GM21381 (cell line): ENCODE data around the gene MSN.
"Not testable (repeated sequence)": the region's sequence is repeated elsewhere in the genome, so short reads cannot be mapped to it uniquely, and the experiment has no call there.

Source experiments
- ATAC-seq: cut with Tn5 transposase; IDR thresholded peaks from one replicate; pipeline ENCODE4 v1.9.1; 2021; ENCODE audit warnings: mild to moderate bottlenecking, moderate library complexity; ENCODE audit not compliant: unreplicated experiment

The MSN gene

DNA sequence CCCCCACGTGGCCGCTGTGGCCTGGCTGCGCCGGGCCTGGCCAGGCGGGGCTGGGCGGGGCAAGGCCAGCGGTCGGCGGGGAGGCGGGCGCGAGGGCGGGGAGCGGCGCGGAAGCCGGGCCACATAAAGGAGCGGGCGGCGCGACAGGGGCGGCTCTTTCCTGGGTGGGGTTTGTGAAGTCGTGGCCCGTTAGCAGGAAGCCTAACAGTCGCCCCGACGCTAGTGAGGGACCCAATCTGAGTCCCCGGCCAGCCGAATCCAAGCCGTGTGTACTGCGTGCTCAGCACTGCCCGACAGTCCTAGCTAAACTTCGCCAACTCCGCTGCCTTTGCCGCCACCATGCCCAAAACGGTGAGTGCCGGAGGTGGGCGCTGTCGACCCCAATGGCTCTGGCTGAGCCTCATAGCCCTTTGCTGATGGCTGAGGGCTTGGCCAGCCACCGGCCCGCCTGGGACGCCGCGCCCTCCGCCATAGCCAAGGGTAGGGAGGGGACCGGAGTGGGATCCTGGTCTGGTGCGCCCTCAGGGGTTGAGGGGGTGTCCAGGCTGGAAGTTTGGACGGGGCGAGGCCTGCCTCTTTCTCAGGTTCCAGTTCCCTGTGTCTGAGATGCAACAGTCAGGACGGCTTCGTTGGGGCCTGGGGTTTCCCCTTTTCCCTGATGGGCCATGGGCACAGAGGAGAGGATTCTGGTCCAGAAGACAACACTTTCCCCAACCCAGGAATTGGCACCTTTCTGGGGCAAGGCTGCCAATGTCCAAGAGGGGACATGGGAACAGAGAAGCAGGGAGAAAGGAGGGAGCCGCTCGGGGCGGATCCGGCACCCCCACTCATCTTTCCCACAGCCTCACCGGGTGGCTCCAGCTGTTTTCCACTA, at the start of gene MSN:
Gene MSN (plus strand): TSS at position 152 of the 874 bp plus-strand sequence. CDS start 188 bp downstream, at position 340.
- peak; percentile 75 for ATAC-seq

DNA sequence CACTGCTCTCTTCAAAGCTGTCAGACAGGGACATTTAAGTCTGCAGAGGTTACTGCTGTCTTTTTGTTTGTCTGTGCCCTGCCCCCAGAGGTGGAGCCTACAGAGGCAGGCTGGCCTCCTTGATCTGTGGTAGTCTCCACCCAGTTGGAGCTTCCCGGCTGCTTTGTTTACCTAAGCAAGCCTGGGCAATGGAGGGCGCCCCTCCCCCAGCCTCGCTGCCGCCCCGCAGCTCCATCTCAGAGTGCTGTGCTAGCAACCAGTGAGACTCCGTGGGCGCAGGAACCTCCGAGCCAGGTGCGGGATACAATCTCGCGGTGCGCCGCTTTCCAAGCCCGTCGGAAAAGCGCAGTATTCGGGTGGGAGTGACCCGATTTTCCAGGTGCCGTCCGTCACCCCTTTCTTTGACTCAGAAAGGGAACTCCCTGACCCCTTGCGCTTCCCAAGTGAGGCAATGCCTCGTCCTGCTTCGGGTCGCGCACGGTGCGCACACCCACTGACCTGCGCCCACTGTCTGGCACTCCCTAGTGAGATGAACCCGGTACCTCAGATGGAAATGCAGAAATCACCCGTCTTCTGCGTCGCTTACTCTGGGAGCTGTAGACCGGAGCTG, 47.3 kb upstream of the MSN start:
- not testable (repeated sequence) for ATAC-seq

DNA sequence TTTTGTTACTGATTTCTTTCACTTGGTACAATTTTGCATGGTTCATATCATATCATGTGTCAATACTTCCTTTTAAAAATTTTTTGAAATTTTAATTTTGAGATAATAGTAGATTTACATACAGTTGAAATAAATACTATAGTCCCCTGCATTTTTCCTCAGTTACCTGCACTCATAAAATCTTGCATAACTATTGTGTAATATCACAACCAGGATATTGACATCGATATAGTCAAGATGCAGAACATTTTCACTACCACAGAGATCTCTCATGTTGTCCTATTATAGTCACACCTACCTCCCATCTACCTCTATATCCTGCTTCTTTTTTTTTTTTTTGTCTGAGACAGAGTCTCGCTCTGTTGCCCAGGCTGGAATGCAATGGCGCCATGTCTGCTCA, 36.7 kb upstream of the MSN start:
- no peak for ATAC-seq

DNA sequence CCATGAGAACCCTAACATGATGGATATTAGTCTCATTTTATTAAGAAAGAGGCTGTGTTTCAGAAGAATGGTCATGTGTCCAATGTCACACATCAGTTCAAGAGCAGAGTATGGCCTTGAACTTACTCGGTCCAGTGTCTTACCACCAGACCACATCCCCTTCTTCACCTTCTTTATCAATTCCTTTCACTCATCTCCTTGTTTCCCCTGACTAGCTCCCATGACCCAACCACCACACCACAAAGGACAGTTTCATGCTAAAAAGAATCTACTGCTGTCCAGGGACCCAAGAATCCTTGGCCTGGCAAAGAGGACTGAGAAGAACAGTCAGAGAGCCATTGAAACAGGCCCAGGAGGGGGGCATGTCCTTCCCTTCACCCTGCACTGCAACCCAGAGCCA, 33.6 kb upstream of the MSN start:
- no peak for ATAC-seq

DNA sequence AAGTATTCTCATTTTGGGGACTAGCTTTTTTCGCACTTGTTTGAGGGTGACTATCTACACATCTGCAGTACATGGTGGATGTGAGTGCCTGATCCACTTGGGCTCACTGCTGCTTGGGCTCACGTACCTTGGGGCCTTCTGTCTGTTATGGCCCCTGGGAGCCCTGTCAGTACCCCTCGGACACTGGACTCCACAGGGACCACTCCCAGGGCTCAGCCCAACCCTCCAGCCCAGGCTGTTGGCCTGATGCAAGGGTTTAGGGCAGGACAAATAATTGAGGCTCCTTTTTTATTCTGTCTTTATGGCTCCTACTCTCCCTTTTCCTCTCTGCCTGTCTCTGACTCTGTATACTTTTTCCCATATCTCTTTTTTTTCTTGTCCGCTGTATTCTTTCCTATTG, 32.7 kb upstream of the MSN start:
- ATAC-seq = no peak

DNA sequence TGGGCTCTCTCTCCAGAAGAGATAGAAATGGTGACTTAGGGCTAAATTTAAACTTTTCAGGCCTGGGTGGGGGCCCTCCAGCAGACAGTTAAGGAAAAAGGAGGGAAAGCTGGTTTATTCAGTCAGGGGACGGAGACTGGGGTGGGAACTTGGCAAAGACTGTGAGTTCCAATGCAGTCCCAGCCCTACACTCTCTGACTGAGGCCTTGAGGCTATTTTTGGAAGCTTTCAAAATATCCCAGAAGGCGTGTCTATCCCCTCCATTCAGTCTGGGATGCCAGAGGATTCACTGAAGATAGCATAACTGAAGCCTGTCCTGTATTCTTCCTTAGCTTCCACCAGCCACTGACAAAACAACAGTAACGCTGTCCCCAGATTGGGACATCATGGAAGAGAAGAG, 32.1 kb upstream of the MSN start:
- no peak for ATAC-seq

DNA sequence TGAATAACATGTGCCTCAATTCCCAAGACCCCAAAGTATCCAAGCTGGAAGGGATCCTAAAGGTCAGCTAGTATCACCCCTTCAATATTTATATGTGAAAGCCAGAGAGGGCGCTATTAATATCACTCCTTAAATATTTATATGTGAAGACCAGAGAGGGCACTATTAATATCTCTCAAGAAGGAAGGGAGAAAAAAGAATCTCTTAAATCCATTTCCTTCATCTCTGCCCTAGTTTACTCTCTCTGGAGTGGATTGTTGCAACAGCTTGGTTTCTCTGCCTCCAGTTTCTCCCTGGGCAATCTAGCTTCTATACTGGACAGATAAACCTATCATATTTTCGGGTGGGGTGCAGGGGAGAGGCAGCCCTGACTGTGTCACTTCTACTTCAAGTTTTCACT, 31.6 kb upstream of the MSN start:
- ATAC-seq = no peak

DNA sequence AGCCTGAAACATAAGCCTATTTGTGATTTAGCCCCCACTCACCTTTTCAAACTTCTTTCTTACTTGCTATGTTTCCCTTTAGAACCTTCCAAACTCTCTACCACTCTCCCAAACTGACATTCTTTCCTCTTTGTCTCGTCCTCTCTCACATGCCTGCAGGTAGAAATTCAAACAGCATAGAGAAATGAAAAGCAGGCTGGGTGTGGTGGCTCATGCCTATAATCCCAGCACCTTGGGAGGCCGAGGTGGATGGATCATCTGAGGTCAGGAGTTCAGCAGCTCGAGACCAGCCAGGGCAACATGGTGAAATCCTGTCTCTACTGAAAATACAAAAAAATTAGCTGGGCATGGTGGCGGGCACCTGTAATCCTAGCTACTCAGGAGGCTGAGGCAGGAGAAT, 31.2 kb upstream of the MSN start:
- ATAC-seq = not testable (repeated sequence)

DNA sequence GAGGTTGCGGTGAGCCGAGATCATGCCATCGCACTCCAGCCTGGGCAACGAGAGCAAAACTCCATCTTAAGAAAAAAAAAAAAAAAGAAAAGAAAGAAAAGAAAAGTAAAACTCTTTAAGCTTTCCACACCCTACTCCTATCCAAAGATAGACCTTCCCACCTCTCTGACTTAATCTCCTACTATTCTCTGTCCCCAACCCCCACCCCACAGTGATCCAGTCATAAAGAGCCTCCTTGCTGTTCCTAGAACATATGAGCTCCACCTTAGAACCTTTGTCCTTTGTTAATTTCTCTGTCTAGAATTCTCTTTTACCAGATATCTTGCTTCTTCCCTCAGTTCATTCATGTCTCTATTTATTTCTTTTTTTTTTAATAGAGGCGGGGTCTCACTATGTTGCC, 30.1 kb upstream of the MSN start:
- no peak for ATAC-seq

DNA sequence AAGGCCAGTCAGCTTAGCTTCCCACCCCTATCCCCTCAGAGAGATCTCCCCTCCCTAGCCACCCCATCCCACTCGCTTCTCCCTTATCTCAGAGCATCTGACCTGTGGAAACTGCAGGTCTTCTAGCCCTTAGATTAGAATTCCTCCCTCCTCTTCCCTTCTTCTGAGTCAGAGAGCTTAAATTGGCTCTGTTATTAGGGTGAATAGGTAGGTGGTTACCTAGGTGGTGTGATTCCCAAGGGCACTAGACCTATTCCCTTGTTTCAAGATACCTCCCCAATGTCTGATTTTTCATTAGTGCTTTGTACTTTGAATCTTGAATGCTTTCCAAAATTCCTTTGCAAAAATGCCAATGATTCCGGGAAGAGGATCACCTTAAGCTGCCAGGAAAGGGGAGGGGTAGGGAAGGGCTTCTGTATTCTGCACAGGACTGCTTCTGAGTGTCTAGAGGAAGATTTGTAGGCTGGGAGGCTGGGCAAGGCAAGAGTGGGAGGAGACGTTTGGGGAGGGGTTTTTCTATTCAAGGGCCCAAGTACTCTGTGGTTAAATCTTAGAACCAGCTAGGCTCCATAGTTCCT, 24.5 kb upstream of the MSN start:
- no peak for ATAC-seq

DNA sequence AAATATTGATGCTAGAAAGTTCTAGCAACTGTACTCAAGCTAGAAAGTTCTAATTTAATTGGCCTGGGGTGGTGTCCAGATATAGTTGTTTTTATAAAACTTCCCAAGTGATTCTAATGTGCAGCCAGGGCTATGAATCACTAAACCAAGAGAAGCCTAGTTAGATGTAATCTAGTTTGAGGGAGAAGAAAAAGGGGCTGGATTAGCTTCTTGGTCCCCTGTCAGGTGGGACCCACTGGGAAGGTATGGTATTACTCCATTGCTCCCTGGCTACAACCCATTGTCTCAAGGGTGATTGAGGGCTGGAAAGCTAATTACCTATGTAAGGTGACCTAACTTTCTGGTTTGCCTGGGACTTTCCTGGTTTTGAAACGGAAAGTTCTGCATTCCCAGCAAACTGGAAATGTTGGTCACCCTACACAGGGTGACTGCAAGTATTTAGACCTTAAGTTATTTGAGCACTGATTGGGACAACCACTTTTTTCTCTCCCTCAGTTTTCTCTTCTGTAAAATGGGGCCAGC, 23.9 kb upstream of the MSN start:
- ATAC-seq = no peak

DNA sequence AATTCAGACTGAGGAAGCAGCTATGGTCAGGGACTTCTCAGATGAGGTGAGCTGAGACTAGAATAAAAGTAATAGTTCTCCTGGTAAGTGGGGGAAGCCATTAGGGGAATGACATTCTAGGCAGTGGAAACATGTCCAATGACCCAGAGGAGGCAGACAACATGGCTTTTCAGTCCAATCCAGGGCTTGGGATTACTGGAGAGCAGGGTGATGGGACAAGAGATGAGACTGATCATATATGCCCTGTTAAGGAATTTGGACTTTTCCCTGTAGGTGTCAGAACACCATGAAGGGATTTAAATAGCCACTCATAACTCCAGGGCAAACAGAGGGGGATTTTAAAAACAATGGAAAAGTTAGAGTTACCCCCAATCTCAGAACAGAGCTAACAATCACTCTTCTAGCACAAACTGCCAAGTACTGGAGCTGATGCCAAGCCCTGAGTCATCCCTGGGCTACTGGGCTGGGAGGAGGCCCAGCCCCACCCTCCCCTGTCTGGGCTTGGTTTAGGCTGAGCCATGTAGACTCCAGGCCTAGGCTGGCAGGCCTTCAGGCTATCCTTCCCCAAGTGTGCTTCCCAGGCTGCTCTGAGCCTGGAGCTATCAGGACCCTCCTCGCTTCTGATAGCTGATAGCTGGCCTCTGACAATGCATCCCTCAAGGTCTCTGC, 22.7 kb upstream of the MSN start:
- no peak for ATAC-seq

DNA sequence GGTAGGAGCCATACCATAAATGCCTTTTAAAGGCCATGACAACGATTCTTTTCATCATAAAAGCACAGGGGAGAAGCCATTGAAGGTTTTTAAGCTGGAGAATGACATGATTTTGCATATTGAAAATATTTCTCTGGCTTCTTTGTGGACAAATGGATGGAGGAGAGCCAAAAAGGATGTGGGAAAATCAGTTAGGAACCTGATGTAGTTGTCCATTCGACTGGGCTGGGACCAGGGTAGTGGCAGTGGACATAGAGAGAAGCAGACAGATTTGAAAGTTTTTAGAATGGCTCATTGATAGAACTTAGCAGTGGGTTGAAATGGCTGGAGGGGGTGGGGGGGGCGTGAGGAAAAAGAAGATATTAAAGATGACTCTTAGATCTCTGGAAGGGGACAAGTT, 19.7 kb upstream of the MSN start:
- no peak for ATAC-seq

DNA sequence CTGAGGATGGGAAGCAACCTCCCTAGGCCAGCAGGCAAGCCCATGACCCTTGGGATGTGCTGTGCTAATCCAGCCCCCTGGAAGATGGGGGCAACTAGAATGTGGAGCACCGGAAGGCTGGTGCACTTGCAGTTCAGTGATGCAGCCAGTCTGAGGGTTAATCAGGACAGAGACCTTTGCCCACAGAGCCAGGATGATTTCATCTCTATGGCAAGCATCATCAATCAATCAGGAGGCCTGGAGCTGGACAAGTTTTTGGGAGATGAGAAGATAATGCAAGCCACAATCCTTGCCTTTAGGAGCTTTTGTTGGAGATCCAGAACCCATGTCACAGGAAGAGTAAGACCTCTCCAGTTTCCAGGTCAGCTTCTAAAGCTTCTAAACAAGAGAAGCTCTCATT, 15.4 kb upstream of the MSN start:
- ATAC-seq = no peak

DNA sequence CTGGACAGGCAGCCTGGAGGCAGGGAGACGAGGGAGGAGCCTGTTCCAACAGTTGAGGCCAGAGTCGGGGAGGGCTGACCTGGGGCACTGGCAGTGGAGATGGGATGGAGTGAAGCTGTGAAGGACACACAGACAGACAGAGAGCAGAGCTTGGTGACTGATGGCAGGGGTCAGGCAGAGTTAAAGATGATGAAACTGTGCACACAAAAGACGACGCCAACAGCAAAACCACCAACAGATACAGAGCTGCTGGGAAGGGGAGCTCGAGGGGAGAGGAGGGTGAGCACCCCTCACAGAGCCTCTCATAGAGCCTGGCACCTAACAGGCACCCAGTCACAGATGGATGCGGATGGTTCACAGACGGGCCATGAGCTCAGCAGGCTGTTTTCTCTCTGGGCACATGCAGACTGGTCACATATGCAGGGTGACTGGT, 10.4 kb upstream of the MSN start:
- ATAC-seq = not testable (repeated sequence)

DNA sequence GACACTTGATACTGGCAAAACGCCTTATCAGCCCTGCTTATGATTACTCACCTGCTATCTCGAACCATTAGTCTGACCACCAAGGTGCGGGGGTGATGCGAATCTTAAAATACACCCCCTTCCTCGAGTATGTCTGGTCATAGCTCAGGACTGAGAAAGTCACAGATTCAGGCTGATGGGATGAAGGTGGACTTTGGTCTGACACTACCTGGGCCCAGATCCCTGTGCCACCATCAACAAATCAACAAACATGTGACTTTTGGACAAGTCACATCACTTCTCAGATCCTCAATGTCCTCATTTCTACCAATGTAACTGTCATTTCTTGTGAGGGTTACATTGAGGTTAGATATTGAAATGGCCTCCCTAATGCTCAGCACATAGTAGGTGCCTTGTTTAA, 9.8 kb upstream of the MSN start:
- ATAC-seq = no peak

DNA sequence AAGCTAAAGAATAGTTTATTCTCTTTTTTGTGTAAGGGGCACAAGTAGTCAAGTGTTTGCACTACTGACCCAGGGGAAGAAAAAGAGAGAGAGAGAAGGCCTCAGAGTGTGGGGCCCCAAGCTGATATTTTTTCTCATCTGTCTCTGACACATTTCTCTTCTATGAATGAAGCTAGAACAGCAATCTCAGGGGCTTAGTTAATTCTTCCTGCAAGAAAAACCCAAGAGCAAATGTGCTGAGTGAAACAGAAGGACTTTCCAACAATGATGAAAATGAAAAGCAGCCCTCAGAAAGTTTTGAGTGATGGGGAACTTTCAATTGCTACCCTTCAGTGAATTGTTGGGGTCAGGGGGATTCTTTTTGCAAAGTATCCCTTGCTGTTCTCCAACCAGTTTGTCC, 9.2 kb upstream of the MSN start:
- ATAC-seq = no peak

DNA sequence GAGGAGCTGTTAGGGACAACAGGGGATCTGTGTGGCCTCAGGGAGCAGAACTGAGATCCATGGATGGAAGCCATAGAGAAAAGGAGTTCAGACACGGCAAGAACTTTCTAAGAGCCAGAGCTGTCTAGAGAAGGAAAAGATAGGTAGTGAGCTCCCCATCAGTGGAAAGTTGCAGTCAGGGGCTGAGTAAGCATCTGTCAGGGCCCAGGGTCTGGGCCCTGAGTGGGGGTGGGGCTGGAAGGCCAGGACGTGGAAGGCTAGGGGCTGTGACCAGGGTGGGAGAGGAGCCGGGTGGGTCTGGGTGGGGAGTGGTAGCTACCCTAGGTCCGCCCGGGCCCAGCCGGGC, 324 bp upstream of the MSN start:
- no peak for ATAC-seq

DNA sequence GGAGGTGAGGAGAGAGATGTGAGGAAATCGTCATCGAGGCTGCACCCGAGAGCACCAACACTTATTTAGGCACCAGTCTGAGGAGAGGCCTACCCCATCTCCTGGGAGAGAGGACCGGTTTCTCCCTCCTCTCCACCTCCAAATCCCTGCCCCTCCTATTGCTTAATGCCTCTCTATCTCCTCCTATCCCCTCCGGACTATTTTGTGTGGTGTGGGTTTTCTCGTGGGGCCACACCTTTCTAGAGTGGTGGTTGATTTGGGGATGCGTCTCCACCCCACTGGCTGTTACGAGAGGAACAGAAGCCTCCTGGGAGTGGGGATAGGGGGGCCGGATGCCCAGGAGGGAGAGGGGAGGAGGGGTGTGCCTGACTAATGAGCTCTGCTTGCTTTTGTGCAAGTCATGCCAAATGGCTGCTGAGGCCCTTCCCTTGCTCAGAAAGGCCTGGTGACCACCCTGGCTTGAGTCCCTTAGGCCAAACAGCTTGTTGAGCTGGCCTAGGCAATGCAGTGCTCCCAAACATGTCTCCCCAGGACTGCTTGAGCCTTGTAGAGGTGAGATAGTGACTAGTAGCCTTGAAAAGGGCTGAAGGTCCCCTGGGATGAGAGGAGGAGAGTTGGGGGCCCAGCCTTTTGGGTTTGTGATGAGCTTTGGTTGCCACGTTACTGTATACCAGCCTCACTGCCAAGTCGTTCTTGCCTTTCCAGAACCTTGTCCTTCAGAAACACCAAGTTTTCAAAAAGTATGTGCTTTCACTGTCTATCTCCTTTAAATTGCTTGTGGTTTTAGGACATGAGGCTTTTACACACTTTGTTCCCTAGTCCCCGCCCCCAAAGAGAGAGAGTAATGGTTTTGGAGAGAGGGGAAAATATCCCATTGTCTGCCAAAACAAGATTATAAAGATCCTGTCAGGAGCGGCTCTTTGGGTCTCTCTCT, 1.2 kb downstream of the MSN start:
- peak; percentile 34 for ATAC-seq

DNA sequence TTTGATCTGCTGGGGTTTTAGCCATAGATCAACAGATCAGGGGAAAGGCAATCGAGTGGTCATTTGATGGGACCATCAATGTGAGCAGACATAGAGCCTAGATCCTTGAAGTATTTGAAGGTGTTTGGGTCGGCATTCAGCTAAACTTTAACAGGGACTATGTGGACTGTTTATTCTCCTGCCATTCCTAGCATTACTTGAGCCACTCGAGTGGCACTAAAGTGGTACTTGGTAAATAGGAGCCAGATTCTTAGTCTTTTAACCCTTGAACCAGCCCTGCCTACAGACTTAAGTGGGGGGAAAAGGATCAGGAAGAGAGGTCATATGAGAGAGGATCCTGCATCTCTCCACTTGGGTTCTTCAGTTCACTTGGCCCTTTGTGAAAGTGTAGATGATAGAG, 3.8 kb downstream of the MSN start:
- no peak for ATAC-seq
